HG02884 (cell line): Measurements from ENCODE around the gene RNF138.
"Not testable (repeated sequence)": the region's sequence is repeated elsewhere in the genome, so short reads cannot be mapped to it uniquely, and the experiment has no call there.

ENCODE experiments used
- ATAC-seq: cut with Tn5 transposase; IDR thresholded peaks from one replicate; pipeline ENCODE4 v1.9.1; 2021; ENCODE audit warnings: mild to moderate bottlenecking, moderate library complexity; ENCODE audit not compliant: unreplicated experiment

The RNF138 gene

GRCh38 chr18:32095192-32095899 lies 3.7 kb downstream of the RNF138 start:
- no peak for ATAC-seq

GRCh38 chr18:32095900-32096229 lies 4.2 kb downstream of the RNF138 start:
- ATAC-seq = no peak

- ATAC-seq = no peak
Measured at GRCh38 chr18:32096946-32097345, 5.3 kb downstream of the RNF138 start.

- ATAC-seq = no peak
Measured at GRCh38 chr18:32104516-32104915, 12.8 kb downstream of the RNF138 start.

GRCh38 chr18:32110005-32110404 lies 18.3 kb downstream of the RNF138 start:
- ATAC-seq = no peak

GRCh38 chr18:32111706-32112105 lies 20.0 kb downstream of the RNF138 start:
- ATAC-seq = no peak

- no peak for ATAC-seq
Measured at GRCh38 chr18:32112826-32113225, 21.2 kb downstream of the RNF138 start.

GRCh38 chr18:32114293-32114942 lies 22.7 kb downstream of the RNF138 start:
- ATAC-seq = no peak

GRCh38 chr18:32122039-32122438 lies 30.4 kb downstream of the RNF138 start:
- ATAC-seq = no peak

- no peak for ATAC-seq
Measured at GRCh38 chr18:32126538-32126937, 34.9 kb downstream of the RNF138 start.

- no peak for ATAC-seq
Measured at GRCh38 chr18:32135625-32136024, 44.0 kb downstream of the RNF138 start.

GRCh38 chr18:32138332-32138982 lies 46.8 kb downstream of the RNF138 start:
- ATAC-seq = no peak

- ATAC-seq = no peak
Measured at GRCh38 chr18:32139835-32140283, 48.2 kb downstream of the RNF138 start.

- ATAC-seq = no peak
Measured at GRCh38 chr18:32148185-32148870, 56.7 kb downstream of the RNF138 start.

GRCh38 chr18:32152705-32153448 lies 61.2 kb downstream of the RNF138 start:
- ATAC-seq = peak; percentile 87

GRCh38 chr18:32156855-32157254 lies 65.2 kb downstream of the RNF138 start:
- no peak for ATAC-seq

- ATAC-seq = no peak
Measured at GRCh38 chr18:32157580-32157979, 65.9 kb downstream of the RNF138 start.

- peak; percentile 87 for ATAC-seq
Measured at GRCh38 chr18:32158108-32158624, 66.5 kb downstream of the RNF138 start.

- not testable (repeated sequence) for ATAC-seq
Measured at GRCh38 chr18:32158631-32159030, 67.0 kb downstream of the RNF138 start.

- ATAC-seq = no peak
Measured at GRCh38 chr18:32160547-32160946, 68.9 kb downstream of the RNF138 start.
